ENCODE data around the gene PPP1R9B. TPM values are rescaled to one million over a fixed set of nuclear protein-coding genes. Genes with fewer than 3 reads are reported as not detected.

Gene PPP1R9B
- total RNA-seq, 4 donors from 2014 or later: 9.2 to 65.3 (median 20.6) TPM

DNA sequence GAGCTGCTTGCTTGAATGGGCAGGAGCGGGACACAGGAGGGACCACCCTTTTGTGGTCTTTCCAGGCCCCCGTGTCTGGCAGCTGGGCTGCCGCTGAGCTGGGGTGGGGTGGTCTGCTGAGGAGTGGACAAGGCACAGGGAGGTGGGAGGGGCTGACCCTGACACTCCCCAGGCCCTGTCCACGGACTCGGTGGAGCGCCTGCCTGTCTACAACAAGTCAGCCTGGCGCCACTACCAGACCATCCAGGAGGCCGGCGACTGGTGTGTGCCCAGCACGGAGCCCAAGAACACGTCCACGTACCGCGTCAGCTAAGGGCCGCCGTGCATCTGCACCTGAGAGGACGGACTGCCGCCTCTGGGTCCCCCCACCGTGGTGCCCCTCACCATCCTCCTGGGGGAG, 40.7 kb downstream of the PPP1R9B start:
- TF ChIP-seq POLR2A (IDR thresholded peaks at IDR 0.05): no peak
- TF ChIP-seq, protein P1, sequence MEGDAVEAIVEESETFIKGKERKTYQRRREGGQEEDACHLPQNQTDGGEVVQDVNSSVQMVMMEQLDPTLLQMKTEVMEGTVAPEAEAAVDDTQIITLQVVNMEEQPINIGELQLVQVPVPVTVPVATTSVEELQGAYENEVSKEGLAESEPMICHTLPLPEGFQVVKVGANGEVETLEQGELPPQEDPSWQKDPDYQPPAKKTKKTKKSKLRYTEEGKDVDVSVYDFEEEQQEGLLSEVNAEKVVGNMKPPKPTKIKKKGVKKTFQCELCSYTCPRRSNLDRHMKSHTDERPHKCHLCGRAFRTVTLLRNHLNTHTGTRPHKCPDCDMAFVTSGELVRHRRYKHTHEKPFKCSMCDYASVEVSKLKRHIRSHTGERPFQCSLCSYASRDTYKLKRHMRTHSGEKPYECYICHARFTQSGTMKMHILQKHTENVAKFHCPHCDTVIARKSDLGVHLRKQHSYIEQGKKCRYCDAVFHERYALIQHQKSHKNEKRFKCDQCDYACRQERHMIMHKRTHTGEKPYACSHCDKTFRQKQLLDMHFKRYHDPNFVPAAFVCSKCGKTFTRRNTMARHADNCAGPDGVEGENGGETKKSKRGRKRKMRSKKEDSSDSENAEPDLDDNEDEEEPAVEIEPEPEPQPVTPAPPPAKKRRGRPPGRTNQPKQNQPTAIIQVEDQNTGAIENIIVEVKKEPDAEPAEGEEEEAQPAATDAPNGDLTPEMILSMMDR (IDR thresholded peaks at IDR 0.05): no peak
- Histone ChIP-seq H3K9me3 (no peaks in the 10 kb centered on the region), H3K4me3 (no peak overlapping the region), H3K27me3 (no peaks in the 10 kb centered on the region), H3K36me3 (no peaks in the 10 kb centered on the region), H3K27ac (no peak overlapping the region), H3K4me1 (peaks cover 0 to 12% of the 10 kb centered on the region in 2 donors)
- intact Hi-C loops (cut with DNase I; ENCODE audit: low total_unique reads): no loop called here
- no peak for DNase-seq

DNA sequence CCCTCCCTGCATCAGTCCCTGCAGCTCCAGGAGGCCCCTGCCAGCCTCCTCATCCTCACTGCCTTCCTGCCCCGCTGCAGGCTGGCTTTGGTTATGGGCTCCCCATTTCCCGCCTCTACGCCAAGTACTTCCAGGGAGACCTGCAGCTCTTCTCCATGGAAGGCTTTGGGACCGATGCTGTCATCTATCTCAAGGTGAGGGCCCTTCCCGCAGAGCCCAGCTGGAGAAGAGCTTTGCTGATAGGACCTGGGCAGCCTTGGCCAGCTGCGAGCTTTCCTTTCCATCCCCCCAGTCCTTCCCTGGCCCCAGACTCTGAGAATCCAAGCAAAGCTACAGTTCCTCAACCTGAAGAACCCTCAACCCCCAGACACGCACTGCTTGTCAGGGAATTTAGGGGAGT, 41.3 kb downstream of the PPP1R9B start:
- Histone ChIP-seq H3K4me3 (no peak overlapping the region), H3K9me3 (no peaks in the 10 kb centered on the region), H3K4me1 (peaks cover 0 to 12% of the 10 kb centered on the region in 2 donors), H3K36me3 (no peaks in the 10 kb centered on the region), H3K27me3 (no peaks in the 10 kb centered on the region), H3K27ac (no peak overlapping the region)
- intact Hi-C loops (cut with DNase I; ENCODE audit: low total_unique reads): no loop called here
- no peak for TF ChIP-seq POLR2A (IDR thresholded peaks at IDR 0.05)
- TF ChIP-seq, protein P1 (IDR thresholded peaks at IDR 0.05): no peak
- DNase-seq: no peak

DNA sequence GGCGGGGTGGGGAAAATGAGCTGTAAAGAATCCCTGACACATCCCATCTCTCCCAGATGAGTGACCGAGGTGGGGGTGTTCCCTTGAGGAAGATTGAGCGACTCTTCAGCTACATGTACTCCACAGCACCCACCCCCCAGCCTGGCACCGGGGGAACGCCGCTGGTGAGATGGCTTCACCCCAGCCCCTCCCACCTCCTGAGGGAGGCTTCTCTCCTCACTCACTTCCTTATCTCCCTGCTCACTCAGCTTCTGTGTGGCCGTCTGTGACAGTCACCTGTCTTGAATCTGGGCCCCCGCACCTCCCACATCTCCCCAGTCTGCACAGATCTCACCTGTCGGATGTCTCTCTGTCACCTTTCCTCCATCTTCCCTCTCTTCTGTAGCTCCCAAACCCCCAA, 41.9 kb downstream of the PPP1R9B start:
- no peak for DNase-seq
- no peak overlapping the region for H3K4me3 ChIP-seq
- H3K27me3 ChIP-seq: no peaks in the 10 kb centered on the region
- TF ChIP-seq, protein P1 (IDR thresholded peaks at IDR 0.05): no peak
- TF ChIP-seq POLR2A (IDR thresholded peaks at IDR 0.05): no peak
- no peaks in the 10 kb centered on the region for H3K9me3 ChIP-seq
- no peaks in the 10 kb centered on the region for H3K36me3 ChIP-seq
- H3K4me1 ChIP-seq: peaks cover under 1 to 12% of the 10 kb centered on the region in 2 donors
- intact Hi-C loops (cut with DNase I; ENCODE audit: low total_unique reads): no loop called here
- H3K27ac ChIP-seq: no peak overlapping the region

DNA sequence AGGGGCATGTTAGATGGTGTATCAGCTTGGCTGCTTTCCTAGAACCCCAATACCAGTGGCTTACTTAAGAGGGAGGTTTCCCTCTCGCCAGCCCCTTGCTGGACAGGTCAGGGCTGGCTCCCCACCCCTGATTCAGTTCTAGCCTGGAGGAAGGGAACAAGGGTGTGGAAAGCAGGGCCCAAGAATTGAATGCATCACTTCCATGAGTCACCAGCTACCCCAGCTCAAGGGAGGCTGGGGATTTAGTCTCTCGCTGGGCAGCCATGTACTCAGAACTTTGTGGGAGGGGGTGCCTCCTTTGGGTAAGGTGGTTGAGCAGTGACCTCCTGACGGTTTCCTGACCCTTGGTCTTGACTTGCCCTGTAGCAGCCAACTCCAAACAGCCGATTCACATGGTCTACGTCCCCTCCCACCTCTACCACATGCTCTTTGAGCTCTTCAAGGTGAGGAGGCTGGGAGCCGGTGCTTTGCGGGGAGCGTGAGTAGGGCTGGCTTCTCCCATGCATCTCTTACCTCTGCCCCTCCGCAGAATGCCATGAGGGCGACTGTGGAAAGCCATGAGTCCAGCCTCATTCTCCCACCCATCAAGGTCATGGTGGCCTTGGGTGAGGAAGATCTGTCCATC, 42.6 kb downstream of the PPP1R9B start:
- no peak for TF ChIP-seq POLR2A (IDR thresholded peaks at IDR 0.05)
- TF ChIP-seq, protein P1 (IDR thresholded peaks at IDR 0.05): no peak

DNA sequence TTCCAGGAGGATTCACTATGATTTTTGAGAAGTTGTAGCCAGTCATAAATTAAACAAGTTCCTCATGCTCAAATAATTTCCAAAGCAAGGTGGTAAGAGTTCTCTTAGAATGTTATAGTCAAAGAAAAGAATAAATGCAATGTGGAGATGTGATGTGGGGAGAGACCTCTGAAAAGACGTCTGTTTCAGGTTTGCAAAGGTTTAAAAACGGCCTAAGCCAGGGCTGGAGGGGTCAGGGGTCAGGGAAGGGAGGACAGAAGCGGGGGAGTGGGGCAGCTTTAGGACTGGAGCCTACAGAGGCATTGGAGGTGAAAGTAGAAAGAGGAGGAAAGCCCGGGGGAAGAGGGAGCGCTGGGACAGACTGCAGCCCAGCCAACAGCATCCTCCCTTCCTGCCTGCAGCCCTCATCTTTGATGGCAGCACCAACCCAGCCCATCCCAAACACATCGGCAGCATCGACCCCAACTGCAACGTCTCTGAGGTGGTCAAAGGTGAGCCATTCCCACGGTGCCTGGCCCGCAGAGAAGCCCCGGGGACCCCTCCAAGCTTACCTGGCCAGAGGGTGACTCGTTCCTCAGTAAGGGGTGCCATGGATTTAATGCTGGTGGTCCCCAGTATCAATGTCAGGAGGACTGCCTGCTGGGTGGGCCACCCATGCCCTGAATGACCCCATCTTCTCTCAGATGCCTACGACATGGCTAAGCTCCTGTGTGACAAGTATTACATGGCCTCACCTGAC, 43.9 kb downstream of the PPP1R9B start:
- H3K27ac ChIP-seq: no peak overlapping the region
- H3K36me3 ChIP-seq: no peaks in the 10 kb centered on the region
- H3K9me3 ChIP-seq: no peaks in the 10 kb centered on the region
- H3K4me1 ChIP-seq: peaks cover 5 to 18% of the 10 kb centered on the region in 2 donors
- no peak for TF ChIP-seq POLR2A (IDR thresholded peaks at IDR 0.05)
- TF ChIP-seq, protein P1 (IDR thresholded peaks at IDR 0.05): no peak
- intact Hi-C loops (cut with DNase I; ENCODE audit: low total_unique reads): no loop called here
- no peaks in the 10 kb centered on the region for H3K27me3 ChIP-seq
- no peak overlapping the region for H3K4me3 ChIP-seq
- DNase-seq: no peak

More for the DNA sequence above, 42.6 kb downstream of the PPP1R9B start:
- Histone ChIP-seq H3K27ac (no peak overlapping the region), H3K27me3 (no peaks in the 10 kb centered on the region), H3K4me3 (no peak overlapping the region), H3K4me1 (peaks cover 5 to 13% of the 10 kb centered on the region in 2 donors), H3K36me3 (no peaks in the 10 kb centered on the region), H3K9me3 (no peaks in the 10 kb centered on the region)
- intact Hi-C loops (cut with DNase I; ENCODE audit: low total_unique reads): no loop called here
- DNase-seq: no peak

Measured in uterus (tissue), 4 donors.